HepG2 (cell line): ENCODE measurements around the gene DNMT3A.

ENCODE experiments used
- BHLHE40 ChIP-seq: IDR thresholded peaks from 2 replicates; pipeline ENCODE4 v1.6.1; 2011; ENCODE audit warnings: low read length, improper control_type of control experiment
- FOXJ3 ChIP-seq: sonication (generic); formaldehyde crosslinking; IDR thresholded peaks from 2 replicates; pipeline ENCODE4 v1.4.0; 2020; ENCODE audit warnings: missing genetic modification reagents, mild to moderate bottlenecking, borderline replicate concordance
- MEIS1 ChIP-seq: sonication (generic); formaldehyde crosslinking; IDR thresholded peaks from 2 replicates; pipeline ENCODE4 v1.9.0; 2021; ENCODE audit warnings: mild to moderate bottlenecking, missing genetic modification reagents, moderate library complexity, borderline replicate concordance
- POLR2AphosphoS2 ChIP-seq: IDR thresholded peaks from 2 replicates; pipeline ENCODE4 v1.6.1; 2011; ENCODE audit warnings: low read depth, low read length, improper control_type of control experiment
- POLR2G ChIP-seq: fragments of 200-400 bp; formaldehyde crosslinking; IDR thresholded peaks from 2 replicates; pipeline ENCODE4 v1.6.1; 2018; ENCODE audit warnings: mild to moderate bottlenecking, low read depth, low read length, moderate library complexity
- RAD21 ChIP-seq: fragments of 450-650 bp; formaldehyde crosslinking; IDR thresholded peaks from 2 replicates; pipeline ENCODE4 v1.5.0; 2020; ENCODE audit warnings: mild to moderate bottlenecking
- ZNF878 ChIP-seq: sonication (generic); formaldehyde crosslinking; IDR thresholded peaks from 2 replicates; pipeline ENCODE4 v1.8.1; 2023; ENCODE audit warnings: mild to moderate bottlenecking, missing genetic modification reagents, moderate library complexity
- TF ChIP-seq, protein P1 (sequence below): sonication (generic); formaldehyde crosslinking; IDR thresholded peaks from 2 replicates; pipeline ENCODE4 v1.8.1; 2022; ENCODE audit warnings: mild to moderate bottlenecking, missing genetic modification reagents
- TF ChIP-seq, protein P2 (sequence below): sonication (generic); formaldehyde crosslinking; IDR thresholded peaks from 2 replicates; pipeline ENCODE4 v1.5.0; 2020; ENCODE audit warnings: mild to moderate bottlenecking, missing genetic modification reagents, moderate library complexity
- TF ChIP-seq, protein P3 (sequence below), 2 experiments: IDR thresholded peaks; 2 replicates each; pipeline ENCODE4 v1.6.1; 2011 to 2012; ENCODE audit warnings: low read length in 2 of 2, borderline replicate concordance in 1 of 2, low read depth in 1 of 2, mild to moderate bottlenecking in 1 of 2, moderate library complexity in 1 of 2

DNA sequence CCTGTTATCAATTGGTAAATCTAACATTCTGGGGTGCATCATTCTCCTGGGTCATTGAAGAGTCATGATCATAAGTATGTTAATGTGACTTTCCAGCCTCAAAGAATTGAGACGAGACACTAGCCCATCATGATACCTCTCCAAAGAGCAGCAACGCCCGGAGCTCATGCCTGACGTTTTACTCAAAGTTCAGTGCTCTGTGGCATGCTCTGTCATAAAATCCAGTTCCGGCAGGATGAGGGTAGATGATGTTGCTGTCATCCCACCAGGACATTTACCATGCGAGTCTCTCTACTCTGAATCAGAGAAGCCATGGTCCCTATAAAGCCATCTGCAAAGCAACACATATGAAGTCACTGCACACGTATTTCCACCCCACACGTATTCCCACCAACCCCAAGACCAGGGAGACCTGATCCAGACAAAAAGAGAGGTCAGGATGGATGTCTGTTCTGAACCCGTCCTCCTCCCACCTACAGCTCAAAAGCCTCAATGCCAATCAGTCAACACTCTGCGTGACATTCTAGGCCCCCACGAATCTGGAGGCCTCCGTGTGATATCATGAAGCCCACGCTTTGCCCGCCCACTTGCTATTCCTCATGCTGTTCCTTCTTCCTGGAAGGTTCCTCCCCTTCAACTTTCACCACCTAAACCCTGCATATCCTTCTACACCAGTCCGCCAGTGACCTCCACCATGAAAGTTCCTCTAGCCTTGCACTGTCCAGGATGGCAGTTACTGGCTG lies 85.8 kb downstream of the DNMT3A start:
- TF ChIP-seq ZNF878 (no peak), FOXJ3 (no peak), RAD21 (CRISPR knock-in tag) (no peak), POLR2G (no peak), MEIS1 (CRISPR knock-in tag) (no peak), BHLHE40 (no peak), POLR2AphosphoS2 (no peak)
- TF ChIP-seq, protein P1, sequence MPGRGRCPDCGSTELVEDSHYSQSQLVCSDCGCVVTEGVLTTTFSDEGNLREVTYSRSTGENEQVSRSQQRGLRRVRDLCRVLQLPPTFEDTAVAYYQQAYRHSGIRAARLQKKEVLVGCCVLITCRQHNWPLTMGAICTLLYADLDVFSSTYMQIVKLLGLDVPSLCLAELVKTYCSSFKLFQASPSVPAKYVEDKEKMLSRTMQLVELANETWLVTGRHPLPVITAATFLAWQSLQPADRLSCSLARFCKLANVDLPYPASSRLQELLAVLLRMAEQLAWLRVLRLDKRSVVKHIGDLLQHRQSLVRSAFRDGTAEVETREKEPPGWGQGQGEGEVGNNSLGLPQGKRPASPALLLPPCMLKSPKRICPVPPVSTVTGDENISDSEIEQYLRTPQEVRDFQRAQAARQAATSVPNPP, result no peak
- TF ChIP-seq, protein P2, sequence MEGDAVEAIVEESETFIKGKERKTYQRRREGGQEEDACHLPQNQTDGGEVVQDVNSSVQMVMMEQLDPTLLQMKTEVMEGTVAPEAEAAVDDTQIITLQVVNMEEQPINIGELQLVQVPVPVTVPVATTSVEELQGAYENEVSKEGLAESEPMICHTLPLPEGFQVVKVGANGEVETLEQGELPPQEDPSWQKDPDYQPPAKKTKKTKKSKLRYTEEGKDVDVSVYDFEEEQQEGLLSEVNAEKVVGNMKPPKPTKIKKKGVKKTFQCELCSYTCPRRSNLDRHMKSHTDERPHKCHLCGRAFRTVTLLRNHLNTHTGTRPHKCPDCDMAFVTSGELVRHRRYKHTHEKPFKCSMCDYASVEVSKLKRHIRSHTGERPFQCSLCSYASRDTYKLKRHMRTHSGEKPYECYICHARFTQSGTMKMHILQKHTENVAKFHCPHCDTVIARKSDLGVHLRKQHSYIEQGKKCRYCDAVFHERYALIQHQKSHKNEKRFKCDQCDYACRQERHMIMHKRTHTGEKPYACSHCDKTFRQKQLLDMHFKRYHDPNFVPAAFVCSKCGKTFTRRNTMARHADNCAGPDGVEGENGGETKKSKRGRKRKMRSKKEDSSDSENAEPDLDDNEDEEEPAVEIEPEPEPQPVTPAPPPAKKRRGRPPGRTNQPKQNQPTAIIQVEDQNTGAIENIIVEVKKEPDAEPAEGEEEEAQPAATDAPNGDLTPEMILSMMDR, result no peak
- TF ChIP-seq, protein P3, sequence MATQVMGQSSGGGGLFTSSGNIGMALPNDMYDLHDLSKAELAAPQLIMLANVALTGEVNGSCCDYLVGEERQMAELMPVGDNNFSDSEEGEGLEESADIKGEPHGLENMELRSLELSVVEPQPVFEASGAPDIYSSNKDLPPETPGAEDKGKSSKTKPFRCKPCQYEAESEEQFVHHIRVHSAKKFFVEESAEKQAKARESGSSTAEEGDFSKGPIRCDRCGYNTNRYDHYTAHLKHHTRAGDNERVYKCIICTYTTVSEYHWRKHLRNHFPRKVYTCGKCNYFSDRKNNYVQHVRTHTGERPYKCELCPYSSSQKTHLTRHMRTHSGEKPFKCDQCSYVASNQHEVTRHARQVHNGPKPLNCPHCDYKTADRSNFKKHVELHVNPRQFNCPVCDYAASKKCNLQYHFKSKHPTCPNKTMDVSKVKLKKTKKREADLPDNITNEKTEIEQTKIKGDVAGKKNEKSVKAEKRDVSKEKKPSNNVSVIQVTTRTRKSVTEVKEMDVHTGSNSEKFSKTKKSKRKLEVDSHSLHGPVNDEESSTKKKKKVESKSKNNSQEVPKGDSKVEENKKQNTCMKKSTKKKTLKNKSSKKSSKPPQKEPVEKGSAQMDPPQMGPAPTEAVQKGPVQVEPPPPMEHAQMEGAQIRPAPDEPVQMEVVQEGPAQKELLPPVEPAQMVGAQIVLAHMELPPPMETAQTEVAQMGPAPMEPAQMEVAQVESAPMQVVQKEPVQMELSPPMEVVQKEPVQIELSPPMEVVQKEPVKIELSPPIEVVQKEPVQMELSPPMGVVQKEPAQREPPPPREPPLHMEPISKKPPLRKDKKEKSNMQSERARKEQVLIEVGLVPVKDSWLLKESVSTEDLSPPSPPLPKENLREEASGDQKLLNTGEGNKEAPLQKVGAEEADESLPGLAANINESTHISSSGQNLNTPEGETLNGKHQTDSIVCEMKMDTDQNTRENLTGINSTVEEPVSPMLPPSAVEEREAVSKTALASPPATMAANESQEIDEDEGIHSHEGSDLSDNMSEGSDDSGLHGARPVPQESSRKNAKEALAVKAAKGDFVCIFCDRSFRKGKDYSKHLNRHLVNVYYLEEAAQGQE (IDR thresholded peaks at IDR 0.05; ENCODE audit: borderline replicate concordance in 1 of 2, low read depth in 1 of 2, low read length in 2 of 2), result no peak
